GF-D8 (cell line): Measurements from ENCODE around the gene ZFP92.

Experiments
- DNase-seq: peaks from one replicate; lab custom pipeline; 2025; lab: John Stamatoyannopoulos, UW

Gene ZFP92

DNA sequence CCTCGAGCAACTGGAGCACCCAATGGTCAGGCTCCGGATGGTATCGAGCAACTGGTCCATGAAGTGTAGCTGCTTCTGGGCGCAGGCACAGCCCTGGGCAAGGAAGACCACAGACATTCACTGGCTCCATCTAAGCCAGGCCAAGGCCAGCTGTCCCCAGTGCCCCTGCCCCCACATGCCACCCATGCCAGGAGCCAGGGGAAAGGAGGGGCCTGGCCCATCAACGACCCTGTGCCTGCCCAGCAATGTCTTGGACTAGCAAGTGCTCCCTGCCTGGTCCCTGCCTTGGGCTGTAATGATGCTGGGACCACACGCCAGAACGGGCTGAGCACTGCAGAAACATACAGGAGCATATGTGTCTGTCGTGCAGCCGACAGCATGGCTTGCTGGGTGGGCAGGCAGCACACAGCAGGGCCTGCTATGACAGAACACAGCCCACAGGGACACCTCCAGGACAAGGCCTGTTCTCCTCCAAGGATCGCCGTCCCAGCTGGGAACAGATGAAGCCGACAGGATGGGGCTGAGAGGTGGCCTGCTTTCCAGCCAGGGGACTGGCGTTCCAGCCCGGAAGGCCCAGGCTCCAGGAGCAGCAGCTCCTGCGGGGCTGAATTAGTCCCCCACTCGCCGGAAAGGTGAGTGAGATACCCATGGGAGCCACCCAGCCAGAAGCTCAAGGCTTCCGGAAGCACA, 46.0 kb downstream of the ZFP92 start:
- DNase-seq: no peak

DNA sequence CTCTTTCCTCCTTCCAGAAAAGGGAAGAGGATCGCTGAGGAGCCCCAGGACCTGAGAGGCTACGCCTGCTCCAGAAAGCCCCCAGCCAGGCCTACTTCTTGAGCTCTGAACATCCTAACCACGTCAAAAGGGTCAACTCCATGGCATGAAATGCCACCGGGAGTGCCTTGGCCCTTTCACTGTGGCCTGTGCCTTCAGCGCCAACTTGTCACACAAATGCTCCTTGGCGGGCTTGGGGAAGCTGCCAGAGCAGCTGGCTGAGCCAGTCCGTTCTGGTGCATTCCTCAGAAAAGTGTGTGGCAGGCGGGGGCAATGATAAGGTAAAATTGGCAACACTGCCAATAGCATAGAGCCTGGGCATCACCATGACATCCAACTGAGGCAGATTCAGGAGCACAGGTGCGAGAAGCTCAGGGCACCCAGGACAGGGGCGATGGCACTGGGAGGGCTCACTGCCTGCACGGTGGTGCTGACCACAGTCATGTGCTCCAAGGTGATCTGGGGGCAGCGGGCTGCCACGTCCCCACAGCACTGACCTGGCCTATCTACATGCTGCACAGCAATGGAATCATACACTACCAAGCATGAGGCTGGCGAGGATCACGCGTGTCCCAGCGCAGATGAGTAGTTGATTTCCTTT, 46.7 kb downstream of the ZFP92 start:
- DNase-seq: no peak

DNA sequence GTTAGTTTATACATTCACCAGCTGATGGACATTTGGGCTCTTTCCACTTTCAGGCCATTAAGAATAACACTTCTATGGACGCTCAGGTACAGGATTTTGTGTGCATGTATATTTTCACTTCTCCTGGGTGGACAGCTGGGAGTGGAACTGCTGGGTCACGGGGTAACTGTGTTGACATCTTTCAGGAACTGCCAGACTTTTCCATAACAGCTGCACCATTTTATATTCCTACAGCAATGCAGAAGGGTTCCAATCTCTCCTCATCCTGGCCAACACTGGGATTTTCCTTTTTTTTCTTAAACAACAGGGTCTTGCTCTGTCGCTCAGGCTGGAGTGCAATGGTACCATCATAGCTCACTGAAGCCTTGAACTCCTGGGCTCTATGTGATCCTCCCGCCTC, 47.2 kb downstream of the ZFP92 start:
- no peak for DNase-seq

DNA sequence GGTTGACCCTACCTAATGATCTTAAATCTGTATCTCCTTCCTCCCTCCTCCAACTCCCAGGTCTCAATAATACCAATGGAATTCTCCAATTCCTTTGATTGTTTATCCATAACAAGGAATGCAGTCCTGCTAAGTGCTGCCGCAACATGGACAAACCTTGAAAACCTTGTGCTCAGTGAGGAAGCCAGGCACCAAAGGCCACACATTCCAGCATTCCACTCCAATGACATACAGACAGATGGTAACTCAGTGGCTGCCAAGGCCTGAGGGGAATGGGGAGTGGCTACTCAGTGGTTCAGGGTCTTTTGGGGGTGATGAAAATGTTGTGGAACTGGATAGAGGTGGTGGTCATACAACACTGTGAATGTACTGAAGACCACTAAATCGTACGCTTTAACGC, 48.7 kb downstream of the ZFP92 start:
- DNase-seq: no peak

DNA sequence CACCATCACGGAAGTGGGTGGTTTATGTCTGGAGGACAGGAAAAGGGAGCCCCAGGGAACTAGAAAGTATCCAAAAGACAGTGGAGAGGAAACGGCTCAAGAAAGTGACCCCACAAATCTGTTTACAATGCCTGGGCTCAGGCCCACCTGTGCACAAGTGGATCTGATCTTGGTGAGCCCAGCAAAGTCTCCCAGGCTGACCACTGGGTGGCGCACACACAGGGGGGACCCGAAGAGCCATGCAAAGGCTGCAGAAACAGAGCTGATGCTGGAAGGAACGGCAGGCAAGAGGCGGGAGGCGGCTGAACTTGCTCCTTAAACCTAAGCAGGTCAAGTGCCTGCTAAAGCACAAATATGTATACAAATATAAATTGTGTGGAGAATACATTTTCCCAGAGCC, 49.6 kb downstream of the ZFP92 start:
- DNase-seq: no peak
